CD14-positive monocyte (primary cell): ENCODE measurements around the gene STOX2. TPM values are rescaled to one million over a fixed set of nuclear protein-coding genes. Genes with fewer than 3 reads are reported as not detected.

Experiments
- DNase-seq, 3 donors: peaks; one replicate each; pipeline ENCODE4 v3.0.0-alpha.2; 2011 to 2022
- H2AFZ ChIP-seq: 2 replicates; pipeline ENCODE4 v1.6.0; 2012; ENCODE audit warnings: mild to moderate bottlenecking, low read depth, low read length, inconsistent platforms; ENCODE audit not compliant: insufficient read depth, poor library complexity, severe bottlenecking
- H3K27ac ChIP-seq, 2 donors: 1 replicate in 1 of 2; 2 replicates in 1 of 2; pipeline ENCODE4 v1.5.1; 2012 to 2013; ENCODE audit warnings: low read length in 2 of 2, control low read depth in 1 of 2, inconsistent platforms in 1 of 2, low read depth in 1 of 2, mild to moderate bottlenecking in 1 of 2
- H3K27me3 ChIP-seq, 2 donors: one replicate each; pipeline versions ENCODE4 v1.6.0 to v1.6.1; 2011 to 2013; ENCODE audit warnings: low read length in 2 of 2; ENCODE audit not compliant: control insufficient read depth in 2 of 2, insufficient read depth in 2 of 2
- H3K36me3 ChIP-seq, 2 donors: replicated peaks in 1 of 2; 1 replicate in 1 of 2; 2 replicates in 1 of 2; pipeline versions ENCODE4 v1.5.1 to v1.6.1; 2012 to 2013; ENCODE audit warnings: low read length in 2 of 2, control low read depth in 1 of 2, inconsistent platforms in 1 of 2, mild to moderate bottlenecking in 1 of 2; ENCODE audit not compliant: insufficient read depth in 2 of 2, control insufficient read depth in 1 of 2
- H3K4me1 ChIP-seq, 2 donors: 1 replicate in 1 of 2; 2 replicates in 1 of 2; pipeline versions ENCODE4 v1.5.1 to v1.6.1; 2012 to 2013; ENCODE audit warnings: low read length in 2 of 2, control low read depth in 1 of 2, inconsistent platforms in 1 of 2, mild to moderate bottlenecking in 1 of 2, moderate library complexity in 1 of 2; ENCODE audit not compliant: insufficient read depth in 2 of 2, control insufficient read depth in 1 of 2
- H3K4me2 ChIP-seq: replicated peaks from 2 replicates; pipeline ENCODE3; 2012; ENCODE audit warnings: low read length, moderate library complexity, mild to moderate bottlenecking; ENCODE audit not compliant: poor library complexity, severe bottlenecking; ENCODE audit errors: extremely low read depth
- H3K4me3 ChIP-seq, 3 experiments: fragments of 200-600 bp in 1 of 3; sonication (generic) in 1 of 3; replicated peaks in 1 of 3; 1 replicate in 2 of 3; 2 replicates in 1 of 3; pipeline ENCODE4 v1.5.1; 2011 to 2013; ENCODE audit warnings: low read length in 3 of 3, mild to moderate bottlenecking in 3 of 3, control low read depth in 2 of 3, low read depth in 2 of 3, inconsistent platforms in 1 of 3, moderate library complexity in 1 of 3
- H3K79me2 ChIP-seq: 2 replicates; pipeline ENCODE4 v1.6.0; 2012; ENCODE audit warnings: mild to moderate bottlenecking, control low read depth, inconsistent platforms, low read length, moderate library complexity; ENCODE audit not compliant: insufficient read depth
- H3K9ac ChIP-seq: 2 replicates; pipeline ENCODE4 v1.6.0; 2017; ENCODE audit warnings: low read length, mild to moderate bottlenecking; ENCODE audit not compliant: insufficient read depth, poor library complexity, severe bottlenecking
- H3K9me3 ChIP-seq, 2 donors: replicated peaks in 1 of 2; 1 replicate in 1 of 2; 2 replicates in 1 of 2; pipeline versions ENCODE4 v1.5.1 to v1.6.1; 2012 to 2013; ENCODE audit warnings: low read length in 2 of 2, control low read depth in 1 of 2; ENCODE audit not compliant: control insufficient read depth in 1 of 2, insufficient read depth in 1 of 2
- H4K20me1 ChIP-seq: 2 replicates; pipeline ENCODE4 v1.6.0; 2012; ENCODE audit warnings: mild to moderate bottlenecking, low read length, control low read depth, moderate library complexity; ENCODE audit not compliant: insufficient read depth
- H3K27ac Mint-ChIP-seq, 7 donors: one replicate each; pipeline ENCODE4 v1.8.0; 2020; ENCODE audit warnings: mild to moderate bottlenecking in 7 of 7, mixed read lengths in 7 of 7, moderate library complexity in 6 of 7, inconsistent platforms in 2 of 7
- H3K27me3 Mint-ChIP-seq, 3 donors: one replicate each; pipeline ENCODE4 v1.8.0; 2021 to 2022; ENCODE audit warnings: low read depth in 3 of 3, mild to moderate bottlenecking in 3 of 3, mixed read lengths in 3 of 3, moderate library complexity in 3 of 3, inconsistent platforms in 1 of 3
- H3K36me3 Mint-ChIP-seq, 2 donors: one replicate each; pipeline ENCODE4 v1.8.0; 2020; ENCODE audit warnings: mixed read lengths in 2 of 2, inconsistent platforms in 1 of 2, mild to moderate bottlenecking in 1 of 2
- H3K4me1 Mint-ChIP-seq: one replicate; pipeline ENCODE4 v1.8.0; 2020; ENCODE audit warnings: mild to moderate bottlenecking, mixed read lengths
- H3K4me3 Mint-ChIP-seq, 2 donors: one replicate each; pipeline ENCODE4 v1.8.0; 2020; ENCODE audit warnings: mild to moderate bottlenecking in 2 of 2, mixed read lengths in 2 of 2, moderate library complexity in 1 of 2
- H3K9me3 Mint-ChIP-seq, 7 donors: one replicate each; pipeline ENCODE4 v1.8.0; 2020 to 2022; ENCODE audit warnings: mixed read lengths in 7 of 7, mild to moderate bottlenecking in 6 of 7, moderate library complexity in 6 of 7, inconsistent platforms in 2 of 7
- WGBS: methylation state at CpG from one replicate; pipeline ENCODE4 v1.1.5; 2013; ENCODE audit warnings: missing lambda C conversion rate; ENCODE audit not compliant: insufficient coverage; 5-methylcytosine and 5-hydroxymethylcytosine counted together
- intact Hi-C, 2 donors: fragments of 100-400 bp; cut with micrococcal nuclease; formaldehyde crosslinking; loops; one replicate each; pipeline versions ENCODE4 v1.15.0 to v1.15.1; 2023
- polyA plus RNA-seq, 3 donors: library from polyadenylated mRNA; depleted of rRNA in 1 of 3; unstranded in 2 of 3; stranded (reverse) in 1 of 3; fragments of 300-500 nt in 2 of 3; fragments of >200 nt in 1 of 3; fragmentation: Illumina TruSeq in 2 of 3; gene quantifications; 1 replicate in 2 of 3; 2 replicates in 1 of 3; pipeline ENCODE4 v1.2.3, GENCODE V29; 2012 to 2021
- TF ChIP-seq, protein P1 (sequence below): fragments of 200-600 bp; IDR thresholded peaks from one replicate; pipeline ENCODE4 v1.8.0; 2022; ENCODE audit warnings: antibody characterized with exemption, mild to moderate bottlenecking

Gene STOX2
- polyA plus RNA-seq, 3 donors = 0.01 TPM; not detected in 2

DNA sequence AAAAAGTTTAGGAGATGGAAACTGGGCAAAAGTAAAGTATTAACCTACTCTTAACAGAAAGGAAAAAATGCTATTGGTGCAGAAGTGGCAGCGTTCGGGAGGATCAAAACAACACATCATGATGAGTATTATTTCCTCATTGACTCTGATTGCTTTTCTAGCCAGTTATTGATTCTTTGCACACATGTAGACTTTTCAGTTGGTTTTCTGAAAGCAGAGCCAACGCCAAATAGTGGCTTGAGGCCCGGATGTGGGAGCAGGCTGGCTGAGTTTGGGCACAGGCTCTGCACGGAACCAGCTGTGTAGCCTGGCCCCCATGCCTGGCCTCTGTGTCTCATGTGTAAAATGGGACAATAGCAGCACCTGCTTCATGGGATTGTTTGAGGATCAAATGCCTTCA lies 21.8 kb downstream of the STOX2 start:
- intact Hi-C loops = no loop called here
- no peak for DNase-seq
- TF ChIP-seq, protein P1, sequence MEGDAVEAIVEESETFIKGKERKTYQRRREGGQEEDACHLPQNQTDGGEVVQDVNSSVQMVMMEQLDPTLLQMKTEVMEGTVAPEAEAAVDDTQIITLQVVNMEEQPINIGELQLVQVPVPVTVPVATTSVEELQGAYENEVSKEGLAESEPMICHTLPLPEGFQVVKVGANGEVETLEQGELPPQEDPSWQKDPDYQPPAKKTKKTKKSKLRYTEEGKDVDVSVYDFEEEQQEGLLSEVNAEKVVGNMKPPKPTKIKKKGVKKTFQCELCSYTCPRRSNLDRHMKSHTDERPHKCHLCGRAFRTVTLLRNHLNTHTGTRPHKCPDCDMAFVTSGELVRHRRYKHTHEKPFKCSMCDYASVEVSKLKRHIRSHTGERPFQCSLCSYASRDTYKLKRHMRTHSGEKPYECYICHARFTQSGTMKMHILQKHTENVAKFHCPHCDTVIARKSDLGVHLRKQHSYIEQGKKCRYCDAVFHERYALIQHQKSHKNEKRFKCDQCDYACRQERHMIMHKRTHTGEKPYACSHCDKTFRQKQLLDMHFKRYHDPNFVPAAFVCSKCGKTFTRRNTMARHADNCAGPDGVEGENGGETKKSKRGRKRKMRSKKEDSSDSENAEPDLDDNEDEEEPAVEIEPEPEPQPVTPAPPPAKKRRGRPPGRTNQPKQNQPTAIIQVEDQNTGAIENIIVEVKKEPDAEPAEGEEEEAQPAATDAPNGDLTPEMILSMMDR = no peak

DNA sequence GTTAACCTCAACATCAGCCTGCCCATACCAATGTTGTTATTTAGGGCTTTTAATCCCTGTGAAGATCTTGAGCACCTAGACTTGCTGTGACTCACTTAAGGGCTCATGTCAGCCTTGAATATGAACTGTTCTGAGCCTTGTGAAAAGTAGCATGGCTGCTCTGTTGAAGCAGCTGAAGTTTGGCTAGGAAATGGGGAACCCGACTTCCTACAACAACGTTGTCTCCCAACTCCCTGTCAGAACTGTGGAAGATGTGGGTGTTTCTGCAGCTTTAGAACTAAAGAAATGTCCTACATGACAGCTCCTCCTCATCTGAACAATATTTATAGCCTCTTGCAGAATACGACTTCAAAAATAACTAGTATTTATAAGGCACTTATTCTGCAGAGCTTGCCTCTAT lies 27.5 kb downstream of the STOX2 start:
- intact Hi-C loops = no loop called here
- H3K36me3 Mint-ChIP-seq = no peaks in the 10 kb centered on the region
- H3K27ac Mint-ChIP-seq = no peak overlapping the region
- H4K20me1 ChIP-seq = no peaks in the 10 kb centered on the region
- H3K27me3 Mint-ChIP-seq = peaks cover 0 to 2% (median 0%) of the 10 kb centered on the region in 3 donors
- peaks cover 0 to 5% (median 0%) of the 10 kb centered on the region in 7 donors for H3K9me3 Mint-ChIP-seq
- H3K27ac ChIP-seq = no peak overlapping the region
- TF ChIP-seq, protein P1 = no peak
- peaks cover 11% of the 10 kb centered on the region for H3K4me1 Mint-ChIP-seq
- no peaks in the 10 kb centered on the region for H3K36me3 ChIP-seq
- H3K4me1 ChIP-seq = peaks cover 0 to 2% of the 10 kb centered on the region in 2 donors
- H3K27me3 ChIP-seq = no peaks in the 10 kb centered on the region
- no peaks in the 10 kb centered on the region for H3K9me3 ChIP-seq
- DNase-seq = no peak
- no CpG with 5 or more reads among the region's 3 CpGs for WGBS
- no peak overlapping the region for H3K4me2 ChIP-seq
- no peaks in the 10 kb centered on the region for H3K79me2 ChIP-seq
- no peak overlapping the region for H3K4me3 ChIP-seq
- H3K9ac ChIP-seq = no peak overlapping the region
- no peak overlapping the region for H2AFZ ChIP-seq
- H3K4me3 Mint-ChIP-seq = no peak overlapping the region

More for the DNA sequence above, 21.8 kb downstream of the STOX2 start:
- H3K36me3 Mint-ChIP-seq = no peaks in the 10 kb centered on the region
- Histone ChIP-seq H3K79me2 (no peaks in the 10 kb centered on the region), H3K4me1 (no peaks in the 10 kb centered on the region), H2AFZ (no peak overlapping the region), H4K20me1 (no peaks in the 10 kb centered on the region), H3K9me3 (no peaks in the 10 kb centered on the region), H3K4me3 (no peak overlapping the region), H3K9ac (no peak overlapping the region), H3K4me2 (no peak overlapping the region), H3K27me3 (no peaks in the 10 kb centered on the region), H3K36me3 (no peaks in the 10 kb centered on the region), H3K27ac (no peak overlapping the region)
- H3K4me3 Mint-ChIP-seq = no peak overlapping the region
- H3K9me3 Mint-ChIP-seq = peaks cover 0 to 7% (median 3%) of the 10 kb centered on the region in 7 donors
- WGBS = 100% methylated on average over 5 of the region's 5 CpGs
- H3K27me3 Mint-ChIP-seq = peaks cover 0 to 2% (median 2%) of the 10 kb centered on the region in 3 donors
- no peak overlapping the region for H3K27ac Mint-ChIP-seq
- H3K4me1 Mint-ChIP-seq = peaks cover 4% of the 10 kb centered on the region
